Stimulated activated memory B cell treated with anti-CD40 and anti-IgM and Interleukin-4, amounts not matched to agents 10 μg/mL and 1 μg/mL and 100 μg/mL, for 72 hours (primary cell): ENCODE measurements around the gene MMP10.

ENCODE experiments used
- ATAC-seq: fragments of 150-1000 bp; cut with Tn5 transposase; 2 replicates; pipeline ENCODE4 v1.10.0; 2021
- H3K27ac Mint-ChIP-seq: one replicate; pipeline ENCODE4 v1.8.0; 2022; ENCODE audit warnings: mild to moderate bottlenecking, mixed read lengths
- H3K27me3 Mint-ChIP-seq: one replicate; pipeline ENCODE4 v1.8.0; 2022; ENCODE audit warnings: mixed read lengths
- H3K36me3 Mint-ChIP-seq: one replicate; pipeline ENCODE4 v1.8.0; 2022; ENCODE audit warnings: mixed read lengths
- H3K4me1 Mint-ChIP-seq: one replicate; pipeline ENCODE4 v1.8.0; 2022; ENCODE audit warnings: mixed read lengths
- H3K4me3 Mint-ChIP-seq: one replicate; pipeline ENCODE4 v1.8.0; 2022; ENCODE audit warnings: mild to moderate bottlenecking, moderate library complexity, mixed read lengths
- H3K9me3 Mint-ChIP-seq: one replicate; pipeline ENCODE4 v1.8.0; 2022; ENCODE audit warnings: mixed read lengths

The MMP10 gene

GRCh38 chr11:102793677-102794290 lies 13.4 kb upstream of the MMP10 start:
- no peaks in the 10 kb centered on the region for H3K27me3 Mint-ChIP-seq
- no peaks in the 10 kb centered on the region for H3K9me3 Mint-ChIP-seq
- no peaks in the 10 kb centered on the region for H3K4me1 Mint-ChIP-seq
- H3K4me3 Mint-ChIP-seq, result no peak overlapping the region
- ATAC-seq, result no peak
- H3K27ac Mint-ChIP-seq, result no peak overlapping the region
- no peaks in the 10 kb centered on the region for H3K36me3 Mint-ChIP-seq

- no peak for ATAC-seq
- H3K27ac Mint-ChIP-seq, result no peak overlapping the region
- H3K4me1 Mint-ChIP-seq, result no peaks in the 10 kb centered on the region
- H3K4me3 Mint-ChIP-seq, result no peak overlapping the region
- no peaks in the 10 kb centered on the region for H3K27me3 Mint-ChIP-seq
- no peaks in the 10 kb centered on the region for H3K9me3 Mint-ChIP-seq
- H3K36me3 Mint-ChIP-seq, result no peaks in the 10 kb centered on the region
These were observed 12.2 kb upstream of the MMP10 start for GRCh38 chr11:102792604-102793003.

GRCh38 chr11:102791271-102792036 lies 11.0 kb upstream of the MMP10 start:
- Mint-ChIP-seq H3K27ac (no peak overlapping the region), H3K9me3 (no peaks in the 10 kb centered on the region), H3K27me3 (no peaks in the 10 kb centered on the region), H3K4me1 (no peaks in the 10 kb centered on the region), H3K4me3 (no peak overlapping the region), H3K36me3 (no peaks in the 10 kb centered on the region)
- ATAC-seq, result no peak

- no peaks in the 10 kb centered on the region for H3K4me1 Mint-ChIP-seq
- no peak overlapping the region for H3K4me3 Mint-ChIP-seq
- no peaks in the 10 kb centered on the region for H3K27me3 Mint-ChIP-seq
- H3K27ac Mint-ChIP-seq, result no peak overlapping the region
- ATAC-seq, result no peak
- H3K36me3 Mint-ChIP-seq, result no peaks in the 10 kb centered on the region
- H3K9me3 Mint-ChIP-seq, result no peaks in the 10 kb centered on the region
These were observed 8.0 kb upstream of the MMP10 start for GRCh38 chr11:102788334-102788995.

- no peak for ATAC-seq
- Mint-ChIP-seq H3K9me3 (no peaks in the 10 kb centered on the region), H3K4me3 (no peak overlapping the region), H3K27me3 (peaks cover 8% of the 10 kb centered on the region), H3K27ac (no peak overlapping the region), H3K36me3 (no peaks in the 10 kb centered on the region), H3K4me1 (no peaks in the 10 kb centered on the region)
These were observed 4.0 kb upstream of the MMP10 start for GRCh38 chr11:102784380-102784779.

- Mint-ChIP-seq H3K9me3 (no peaks in the 10 kb centered on the region), H3K4me3 (no peak overlapping the region), H3K4me1 (no peaks in the 10 kb centered on the region), H3K36me3 (no peaks in the 10 kb centered on the region), H3K27me3 (peaks cover 8% of the 10 kb centered on the region), H3K27ac (no peak overlapping the region)
- no peak for ATAC-seq
These were observed 3.3 kb upstream of the MMP10 start for GRCh38 chr11:102783720-102784119.

- no peak overlapping the region for H3K4me3 Mint-ChIP-seq
- no peaks in the 10 kb centered on the region for H3K9me3 Mint-ChIP-seq
- no peak overlapping the region for H3K27ac Mint-ChIP-seq
- no peaks in the 10 kb centered on the region for H3K4me1 Mint-ChIP-seq
- H3K36me3 Mint-ChIP-seq, result no peaks in the 10 kb centered on the region
- H3K27me3 Mint-ChIP-seq, result peaks cover 8% of the 10 kb centered on the region
- no peak for ATAC-seq
These were observed 2.6 kb upstream of the MMP10 start for GRCh38 chr11:102783016-102783415.

GRCh38 chr11:102781676-102782075 lies 1.2 kb upstream of the MMP10 start:
- Mint-ChIP-seq H3K4me1 (no peaks in the 10 kb centered on the region), H3K27me3 (peaks cover 8% of the 10 kb centered on the region), H3K27ac (no peak overlapping the region), H3K36me3 (no peaks in the 10 kb centered on the region), H3K4me3 (no peak overlapping the region), H3K9me3 (no peaks in the 10 kb centered on the region)
- no peak for ATAC-seq

GRCh38 chr11:102776454-102776853 lies 4.0 kb downstream of the MMP10 start:
- no peaks in the 10 kb centered on the region for H3K4me1 Mint-ChIP-seq
- no peak for ATAC-seq
- H3K27me3 Mint-ChIP-seq, result peaks cover 6% of the 10 kb centered on the region
- H3K27ac Mint-ChIP-seq, result no peak overlapping the region
- no peak overlapping the region for H3K4me3 Mint-ChIP-seq
- H3K36me3 Mint-ChIP-seq, result no peaks in the 10 kb centered on the region
- no peaks in the 10 kb centered on the region for H3K9me3 Mint-ChIP-seq

GRCh38 chr11:102773386-102773785 lies 7.0 kb downstream of the MMP10 start:
- no peak for ATAC-seq
- no peaks in the 10 kb centered on the region for H3K9me3 Mint-ChIP-seq
- no peaks in the 10 kb centered on the region for H3K4me1 Mint-ChIP-seq
- H3K4me3 Mint-ChIP-seq, result no peak overlapping the region
- no peak overlapping the region for H3K27ac Mint-ChIP-seq
- H3K27me3 Mint-ChIP-seq, result peaks cover 12% of the 10 kb centered on the region
- H3K36me3 Mint-ChIP-seq, result no peaks in the 10 kb centered on the region

- H3K4me3 Mint-ChIP-seq, result no peak overlapping the region
- no peak for ATAC-seq
- H3K4me1 Mint-ChIP-seq, result no peaks in the 10 kb centered on the region
- peaks cover 15% of the 10 kb centered on the region for H3K27me3 Mint-ChIP-seq
- H3K27ac Mint-ChIP-seq, result no peak overlapping the region
- no peaks in the 10 kb centered on the region for H3K9me3 Mint-ChIP-seq
- no peaks in the 10 kb centered on the region for H3K36me3 Mint-ChIP-seq
These were observed 9.1 kb downstream of the MMP10 start for GRCh38 chr11:102771351-102771750.

GRCh38 chr11:102770191-102770590 lies 10.2 kb downstream of the MMP10 start:
- Mint-ChIP-seq H3K36me3 (no peaks in the 10 kb centered on the region), H3K9me3 (no peaks in the 10 kb centered on the region), H3K27ac (no peak overlapping the region), H3K27me3 (peaks cover 15% of the 10 kb centered on the region), H3K4me3 (no peak overlapping the region), H3K4me1 (no peaks in the 10 kb centered on the region)
- ATAC-seq, result no peak

GRCh38 chr11:102767800-102768199 lies 12.6 kb downstream of the MMP10 start:
- H3K4me3 Mint-ChIP-seq, result no peak overlapping the region
- peaks cover 15% of the 10 kb centered on the region for H3K27me3 Mint-ChIP-seq
- H3K36me3 Mint-ChIP-seq, result no peaks in the 10 kb centered on the region
- H3K4me1 Mint-ChIP-seq, result no peaks in the 10 kb centered on the region
- no peak overlapping the region for H3K27ac Mint-ChIP-seq
- no peak for ATAC-seq
- H3K9me3 Mint-ChIP-seq, result no peaks in the 10 kb centered on the region

- H3K4me1 Mint-ChIP-seq, result no peaks in the 10 kb centered on the region
- H3K9me3 Mint-ChIP-seq, result no peaks in the 10 kb centered on the region
- no peaks in the 10 kb centered on the region for H3K36me3 Mint-ChIP-seq
- ATAC-seq, result peak; percentile 20
- H3K27ac Mint-ChIP-seq, result no peak overlapping the region
- peaks cover 3% of the 10 kb centered on the region for H3K27me3 Mint-ChIP-seq
- no peak overlapping the region for H3K4me3 Mint-ChIP-seq
These were observed 17.0 kb downstream of the MMP10 start for GRCh38 chr11:102763440-102763839.

- H3K4me1 Mint-ChIP-seq, result peaks cover 6% of the 10 kb centered on the region
- ATAC-seq, result no peak
These were observed 18.1 kb downstream of the MMP10 start for GRCh38 chr11:102762361-102762767.

More at GRCh38 chr11:102762361-102762767, 18.1 kb downstream of the MMP10 start:
- H3K9me3 Mint-ChIP-seq, result no peaks in the 10 kb centered on the region
- no peak overlapping the region for H3K27ac Mint-ChIP-seq
- H3K27me3 Mint-ChIP-seq, result no peaks in the 10 kb centered on the region
- no peak overlapping the region for H3K4me3 Mint-ChIP-seq
- no peaks in the 10 kb centered on the region for H3K36me3 Mint-ChIP-seq
